CD4-positive, CD25-positive, alpha-beta regulatory T cell (primary cell): ENCODE data around the gene KRT74. TPM values are rescaled to one million over a fixed set of nuclear protein-coding genes. Genes with fewer than 3 reads are reported as not detected.

Source experiments
- ATAC-seq, 2 donors: fragments of 150-1000 bp; cut with Tn5 transposase; one replicate each; pipeline ENCODE4 v1.10.0; 2021; ENCODE audit warnings: low read depth in 2 of 2, moderate number of reproducible peaks in 2 of 2, moderate library complexity in 1 of 2
- DNase-seq, 3 donors: peaks; one replicate each; pipeline versions ENCODE4 v3.0.0 to v3.0.0-alpha.2; 2012 to 2022; ENCODE audit warnings: mixed read lengths in 1 of 3
- H3K27ac ChIP-seq: one replicate; pipeline ENCODE4 v1.7.0; 2013; ENCODE audit warnings: mild to moderate bottlenecking, low read length; ENCODE audit not compliant: insufficient read depth, poor library complexity, severe bottlenecking
- H3K27me3 ChIP-seq: one replicate; pipeline ENCODE4 v1.7.0; 2013; ENCODE audit warnings: low read length; ENCODE audit not compliant: control insufficient read depth, insufficient read depth
- H3K36me3 ChIP-seq: one replicate; pipeline ENCODE4 v1.7.0; 2013; ENCODE audit warnings: mild to moderate bottlenecking, low read length, moderate library complexity; ENCODE audit not compliant: control insufficient read depth, insufficient read depth
- H3K4me1 ChIP-seq: 2 replicates; pipeline ENCODE4 v1.7.0; 2013; ENCODE audit warnings: mild to moderate bottlenecking, low read length; ENCODE audit not compliant: insufficient read depth, control insufficient read depth, poor library complexity, severe bottlenecking
- H3K4me3 ChIP-seq: one replicate; pipeline ENCODE4 v1.7.0; 2013; ENCODE audit warnings: low read depth, mild to moderate bottlenecking, low read length, moderate library complexity
- H3K9me3 ChIP-seq, 2 experiments: 1 replicate in 1 of 2; 2 replicates in 1 of 2; pipeline ENCODE4 v1.7.0; 2013; ENCODE audit warnings: low read length in 2 of 2, mild to moderate bottlenecking in 1 of 2, moderate library complexity in 1 of 2; ENCODE audit not compliant: control insufficient read depth in 2 of 2
- H3K27ac Mint-ChIP-seq, 3 donors: one replicate each; pipeline ENCODE4 v1.8.0; 2020 to 2022; ENCODE audit warnings: mild to moderate bottlenecking in 3 of 3, mixed read lengths in 3 of 3, moderate library complexity in 2 of 3
- H3K27me3 Mint-ChIP-seq: one replicate; pipeline ENCODE4 v1.8.0; 2022; ENCODE audit warnings: mild to moderate bottlenecking, mixed read lengths
- H3K36me3 Mint-ChIP-seq: one replicate; pipeline ENCODE4 v1.8.0; 2020; ENCODE audit warnings: mixed read lengths
- H3K4me1 Mint-ChIP-seq, 4 donors: one replicate each; pipeline ENCODE4 v1.8.0; 2020 to 2022; ENCODE audit warnings: mixed read lengths in 4 of 4, mild to moderate bottlenecking in 1 of 4
- H3K4me3 Mint-ChIP-seq, 4 donors: one replicate each; pipeline ENCODE4 v1.8.0; 2020 to 2022; ENCODE audit warnings: mild to moderate bottlenecking in 4 of 4, mixed read lengths in 4 of 4, moderate library complexity in 3 of 4
- H3K9me3 Mint-ChIP-seq, 7 donors: one replicate each; pipeline ENCODE4 v1.8.0; 2020 to 2022; ENCODE audit warnings: mixed read lengths in 7 of 7, mild to moderate bottlenecking in 3 of 7, moderate library complexity in 2 of 7
- polyA plus RNA-seq, 4 donors: library from polyadenylated mRNA; unstranded; fragments of 300-500 nt; fragmentation: Illumina TruSeq; gene quantifications; one replicate each; pipeline ENCODE4 v1.2.3, GENCODE V29; 2021
- total RNA-seq: library from RNA; stranded (reverse); gene quantifications from one replicate; pipeline ENCODE4 v1.2.3, GENCODE V29; 2022

Gene KRT74
- total and polyA plus RNA-seq, 5 donors from 2014 or later, result not detected

DNA sequence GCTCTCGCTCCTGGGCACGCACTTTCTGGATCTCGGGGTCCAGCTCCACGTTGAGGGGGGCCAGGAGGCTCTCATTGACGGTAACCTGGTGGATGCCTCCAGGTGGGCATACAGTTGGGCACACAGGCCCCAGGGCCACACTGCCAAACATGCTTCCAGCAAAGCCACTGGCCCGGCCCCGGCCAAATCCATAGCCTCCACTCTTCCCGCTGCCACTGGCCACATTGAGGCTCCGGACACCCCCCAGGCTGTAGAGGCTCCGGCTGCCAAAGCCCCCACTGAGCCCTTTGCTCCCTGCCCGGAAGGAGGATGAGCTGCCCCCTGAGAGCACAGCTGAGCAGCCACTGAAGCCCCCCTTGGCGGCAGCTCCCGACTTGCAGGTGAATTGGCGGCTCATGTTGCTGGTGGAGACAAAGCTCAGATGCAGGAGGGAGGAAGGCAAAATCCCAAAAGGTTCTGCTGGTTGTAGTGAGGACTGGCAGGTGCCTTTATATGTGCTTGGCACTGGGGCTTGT, 20.9 kb downstream of the KRT74 start, which contains the start of gene KRT71:
Gene KRT71 (minus strand): TSS at position 465 of the 515 bp plus-strand sequence. CDS start 68 bp downstream, at position 397.
- Mint-ChIP-seq H3K4me3 (no peak within 1 kb of the TSS), H3K27ac (no peak within 1 kb of the TSS), H3K9me3 (peaks cover 0 to 3% (median 0%) of the 10 kb centered on the region in 7 donors), H3K27me3 (no peaks in the 10 kb centered on the region), H3K4me1 (no peaks in the 10 kb centered on the region), H3K36me3 (no peaks in the 10 kb centered on the region)
- no peaks in the 10 kb centered on the region for H3K4me1 ChIP-seq
- no peak within 1 kb of the TSS for H3K27ac ChIP-seq
- ATAC-seq (no peak), DNase-seq (no peak)
- no peaks in the 10 kb centered on the region for H3K36me3 ChIP-seq
- no peak within 1 kb of the TSS for H3K4me3 ChIP-seq
- H3K9me3 ChIP-seq, result no peaks in the 10 kb centered on the region
- no peaks in the 10 kb centered on the region for H3K27me3 ChIP-seq

DNA sequence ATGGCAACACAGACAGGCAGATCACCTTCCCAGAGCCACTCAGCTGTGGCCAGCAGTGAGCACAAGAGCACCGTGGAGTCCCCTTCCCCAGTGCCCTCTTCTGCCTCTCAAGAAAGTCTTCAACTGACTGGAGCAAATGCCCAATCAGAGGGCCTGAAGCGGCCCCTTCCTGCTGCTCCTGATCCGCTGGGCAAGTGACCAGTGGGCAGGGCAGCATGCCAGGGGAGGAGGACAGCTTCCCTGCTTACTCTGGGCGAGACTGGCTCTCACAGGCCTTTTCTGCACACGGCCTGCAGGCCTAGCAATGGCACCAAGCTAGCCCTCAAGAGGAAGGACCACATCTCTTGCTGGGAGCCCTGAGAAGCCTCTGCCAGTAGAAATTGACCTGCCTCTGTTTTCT, 21.6 kb downstream of the KRT74 start:
- Mint-ChIP-seq H3K4me1 (no peaks in the 10 kb centered on the region), H3K27me3 (no peaks in the 10 kb centered on the region), H3K9me3 (peaks cover 0 to 3% (median 0%) of the 10 kb centered on the region in 7 donors), H3K36me3 (no peaks in the 10 kb centered on the region), H3K4me3 (no peak overlapping the region), H3K27ac (no peak overlapping the region)
- no peak for DNase-seq
- Histone ChIP-seq H3K9me3 (no peaks in the 10 kb centered on the region), H3K36me3 (no peaks in the 10 kb centered on the region), H3K4me3 (no peak overlapping the region), H3K4me1 (no peaks in the 10 kb centered on the region), H3K27me3 (no peaks in the 10 kb centered on the region), H3K27ac (no peak overlapping the region)
- ATAC-seq, result no peak

DNA sequence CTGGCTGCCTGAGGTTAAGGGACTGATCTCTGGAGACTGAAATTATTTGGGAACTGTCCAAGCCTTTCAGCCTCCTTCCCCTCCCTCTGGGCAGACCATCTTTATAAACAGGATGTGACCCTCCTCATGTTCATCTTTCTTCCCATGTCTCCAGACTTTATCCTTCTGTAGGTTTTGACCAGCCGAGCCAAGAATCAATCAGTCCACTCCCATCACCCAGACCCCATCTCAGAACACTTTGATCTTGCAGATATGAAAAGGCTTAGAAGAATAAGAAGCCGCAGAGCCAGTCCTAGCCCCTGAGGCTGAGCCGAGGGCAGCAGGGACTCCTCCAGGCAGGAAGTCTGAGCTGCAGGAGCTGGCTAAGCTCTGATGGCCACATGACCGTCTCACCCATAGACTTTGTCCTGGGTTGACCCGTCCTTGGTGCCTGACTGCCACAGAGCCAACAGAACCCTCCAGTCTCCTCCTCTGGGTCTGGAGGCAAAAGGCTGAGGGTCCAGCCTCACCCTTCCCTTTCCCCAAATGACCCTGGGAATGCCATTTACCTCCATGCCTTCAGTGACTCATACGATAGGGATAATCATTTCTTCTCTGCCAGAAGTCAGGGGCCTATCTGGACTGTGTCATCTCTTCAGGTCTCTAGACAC, 22.3 kb downstream of the KRT74 start:
- Histone ChIP-seq H3K27me3 (no peaks in the 10 kb centered on the region), H3K36me3 (no peaks in the 10 kb centered on the region), H3K27ac (no peak overlapping the region), H3K4me1 (no peaks in the 10 kb centered on the region), H3K9me3 (no peaks in the 10 kb centered on the region), H3K4me3 (no peak overlapping the region)
- Mint-ChIP-seq H3K27ac (no peak overlapping the region), H3K4me3 (no peak overlapping the region), H3K4me1 (no peaks in the 10 kb centered on the region), H3K27me3 (no peaks in the 10 kb centered on the region), H3K9me3 (peaks cover 0 to 3% (median 0%) of the 10 kb centered on the region in 7 donors), H3K36me3 (no peaks in the 10 kb centered on the region)
- ATAC-seq (no peak), DNase-seq (no peak)

DNA sequence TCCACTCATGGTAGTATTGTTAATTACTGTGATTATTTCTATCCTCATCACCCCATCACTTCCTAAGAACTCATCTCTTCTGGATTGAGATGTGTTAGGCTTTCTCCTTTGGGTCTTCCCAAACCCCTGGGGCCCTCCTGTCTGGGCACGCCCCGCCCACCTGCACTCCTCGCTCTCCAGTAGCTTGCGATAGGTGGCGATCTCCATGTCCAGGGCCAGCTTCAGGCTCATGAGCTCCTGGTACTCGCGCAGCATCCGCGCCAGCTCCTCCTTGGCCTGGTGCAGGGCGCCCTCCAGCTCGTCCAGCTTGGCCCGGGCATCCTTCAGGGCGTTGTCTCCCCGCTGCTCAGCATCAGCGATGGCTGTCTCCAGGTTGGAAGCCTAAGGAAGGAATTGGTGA, 27.5 kb downstream of the KRT74 start:
- no peak overlapping the region for H3K27ac ChIP-seq
- no peaks in the 10 kb centered on the region for H3K4me1 ChIP-seq
- no peak overlapping the region for H3K27ac Mint-ChIP-seq
- ATAC-seq (no peak), DNase-seq (no peak)
- H3K36me3 Mint-ChIP-seq, result no peaks in the 10 kb centered on the region
- H3K9me3 Mint-ChIP-seq, result peaks cover 0 to 3% (median 0%) of the 10 kb centered on the region in 7 donors
- H3K4me1 Mint-ChIP-seq, result no peaks in the 10 kb centered on the region
- H3K4me3 ChIP-seq, result no peak overlapping the region
- no peaks in the 10 kb centered on the region for H3K27me3 ChIP-seq
- H3K4me3 Mint-ChIP-seq, result no peak overlapping the region
- no peaks in the 10 kb centered on the region for H3K27me3 Mint-ChIP-seq
- H3K36me3 ChIP-seq, result no peaks in the 10 kb centered on the region
- H3K9me3 ChIP-seq, result no peaks in the 10 kb centered on the region

DNA sequence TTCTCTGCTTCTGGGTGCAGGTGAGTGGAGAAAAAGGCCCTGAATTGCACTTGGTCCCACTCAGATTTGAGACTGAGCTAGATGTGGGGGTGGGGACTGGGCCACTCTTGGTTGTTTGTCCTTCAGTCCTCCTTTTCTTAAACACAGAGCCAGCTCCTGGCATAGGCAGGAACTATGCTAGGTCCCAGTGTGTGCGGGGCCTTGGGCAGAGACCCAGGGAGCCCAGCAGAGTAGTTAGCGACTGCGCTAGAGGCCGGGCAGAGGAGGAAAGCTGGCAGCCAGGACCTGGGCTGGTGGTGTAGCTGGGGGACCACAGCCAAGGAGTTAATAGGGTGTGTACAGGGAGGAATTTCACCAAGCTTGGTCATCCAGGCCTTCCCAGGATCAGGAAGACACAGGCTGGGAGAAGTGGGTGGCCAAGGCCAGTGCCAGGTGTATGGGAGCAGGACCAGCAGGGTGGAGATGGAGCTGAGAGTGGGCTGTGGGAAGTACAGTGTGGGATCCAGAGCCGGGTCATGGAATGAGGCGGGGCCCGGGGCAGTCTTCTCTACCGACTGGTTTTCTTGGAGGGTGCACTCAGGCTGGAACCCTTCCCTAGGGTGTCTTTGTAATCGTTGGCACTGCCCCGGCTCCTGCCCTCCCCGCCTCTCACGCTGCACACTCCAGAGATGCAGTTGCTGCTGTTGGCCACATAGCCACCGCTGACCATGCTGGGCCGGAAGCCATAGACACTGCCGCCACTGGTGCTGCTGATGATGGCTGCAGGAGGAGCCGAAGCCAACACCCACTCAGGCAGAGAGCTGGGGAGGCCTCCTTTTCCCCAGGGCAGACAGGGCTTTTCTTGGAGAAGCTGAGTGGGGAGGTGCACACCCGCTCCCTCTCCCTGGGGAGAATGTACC, 29.4 kb downstream of the KRT74 start:
- Histone ChIP-seq H3K27me3 (no peaks in the 10 kb centered on the region), H3K36me3 (no peaks in the 10 kb centered on the region), H3K4me1 (no peaks in the 10 kb centered on the region), H3K4me3 (no peak overlapping the region), H3K9me3 (no peaks in the 10 kb centered on the region), H3K27ac (no peak overlapping the region)
- Mint-ChIP-seq H3K36me3 (no peaks in the 10 kb centered on the region), H3K4me1 (no peaks in the 10 kb centered on the region), H3K9me3 (peaks cover 0 to 3% (median 0%) of the 10 kb centered on the region in 7 donors), H3K27me3 (peaks cover 2% of the 10 kb centered on the region), H3K27ac (no peak overlapping the region), H3K4me3 (no peak overlapping the region)
- DNase-seq (no peak), ATAC-seq (no peak)

DNA sequence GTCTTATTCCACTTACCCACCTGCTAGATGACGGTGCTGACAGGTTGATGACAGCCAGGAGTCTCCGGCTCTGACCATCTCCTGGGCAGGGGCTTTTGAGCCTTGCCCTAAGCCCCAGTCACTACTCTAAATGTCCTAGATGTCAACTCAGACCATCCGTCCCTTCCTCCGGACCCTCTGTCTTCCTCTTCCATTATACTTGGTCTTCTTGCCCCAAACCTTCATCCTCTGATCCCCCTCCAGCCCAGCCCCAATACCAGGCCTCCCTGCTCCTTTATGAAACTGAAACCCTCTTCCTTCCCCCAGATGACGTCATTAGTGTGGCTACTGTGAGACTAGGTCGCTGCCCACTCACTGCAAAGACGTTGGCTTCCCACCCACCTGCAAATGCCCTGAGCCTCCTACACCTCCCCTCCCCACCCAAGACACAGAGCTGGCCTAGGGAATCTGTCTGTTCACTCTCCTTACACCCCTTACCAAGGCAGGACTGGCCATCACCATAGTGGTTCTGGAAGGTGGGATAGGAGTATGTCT, 30.8 kb downstream of the KRT74 start:
- Mint-ChIP-seq H3K9me3 (peaks cover 0 to 1% (median 0%) of the 10 kb centered on the region in 7 donors), H3K27ac (no peak overlapping the region), H3K4me3 (no peak overlapping the region), H3K36me3 (no peaks in the 10 kb centered on the region), H3K4me1 (no peaks in the 10 kb centered on the region), H3K27me3 (peaks cover 8% of the 10 kb centered on the region)
- H3K4me3 ChIP-seq, result no peak overlapping the region
- no peaks in the 10 kb centered on the region for H3K4me1 ChIP-seq
- no peak overlapping the region for H3K27ac ChIP-seq
- H3K9me3 ChIP-seq, result no peaks in the 10 kb centered on the region
- ATAC-seq (no peak), DNase-seq (no peak)
- H3K27me3 ChIP-seq, result no peaks in the 10 kb centered on the region
- H3K36me3 ChIP-seq, result no peaks in the 10 kb centered on the region

DNA sequence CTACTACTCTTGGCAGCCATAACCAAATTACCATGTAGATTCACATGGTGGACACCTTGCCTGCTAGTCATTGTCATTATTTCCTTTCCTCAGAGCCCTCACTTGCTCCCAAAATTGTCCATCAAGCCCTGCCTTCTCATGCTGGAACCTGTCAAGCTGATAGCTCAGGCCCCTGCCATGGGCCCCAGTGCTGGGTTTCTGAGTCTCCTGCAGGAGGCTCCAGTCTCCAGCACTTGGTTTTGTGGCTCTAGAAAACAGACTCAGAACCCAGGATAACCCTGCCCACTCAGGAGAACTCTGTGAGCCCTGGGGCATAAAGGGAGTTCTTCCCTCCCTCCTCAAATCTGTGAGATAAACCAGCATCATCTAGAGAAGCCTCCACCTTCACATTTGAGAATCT, 31.5 kb downstream of the KRT74 start:
- H3K9me3 Mint-ChIP-seq, result no peaks in the 10 kb centered on the region
- Histone ChIP-seq H3K27me3 (no peaks in the 10 kb centered on the region), H3K36me3 (no peaks in the 10 kb centered on the region), H3K4me1 (no peaks in the 10 kb centered on the region), H3K27ac (no peak overlapping the region), H3K9me3 (no peaks in the 10 kb centered on the region), H3K4me3 (no peak overlapping the region)
- H3K27me3 Mint-ChIP-seq, result peaks cover 8% of the 10 kb centered on the region
- no peaks in the 10 kb centered on the region for H3K4me1 Mint-ChIP-seq
- DNase-seq, result no peak
- no peaks in the 10 kb centered on the region for H3K36me3 Mint-ChIP-seq
- H3K27ac Mint-ChIP-seq, result no peak overlapping the region
- no peak for ATAC-seq
- no peak overlapping the region for H3K4me3 Mint-ChIP-seq
